ENCODE data around the gene C5orf58. TPM values are rescaled to one million over a fixed set of nuclear protein-coding genes. Genes with fewer than 3 reads are reported as not detected.
A peak's percentile ranks its signal among the peaks of the same experiment; 100 is the strongest.

Gene C5orf58
- total and polyA plus RNA-seq, 10 of the 15 experiments (the other 5 are each of a cell fraction or from before 2014, with no cell fraction given): 0.13 to 0.27 (median 0.26) TPM; not detected in 7

GRCh38 chr5:170286386-170286925 is 53.7 kb downstream of the C5orf58 start (continued):
- TF ChIP-seq IKZF1 (conservative IDR thresholded peaks at IDR 0.05) (no peak), NFXL1 (IDR thresholded peaks at IDR 0.05; ENCODE audit: borderline replicate concordance) (no peak)

- in situ Hi-C loops (cut with MboI) (no loop called here), intact Hi-C loops (cut with micrococcal nuclease; ENCODE audit: unreplicated experiment) (no loop called here)
- Histone ChIP-seq H3K9ac (ENCODE audit: control insufficient read depth, insufficient read depth, low read length) (no peak overlapping the region), H3K9me3 (replicated peaks; ENCODE audit: control insufficient read depth, insufficient read depth, low read length) (peaks cover 11% of the 10 kb centered on the region), H3K4me3 (no peak overlapping the region), H3K27ac (ENCODE audit: control insufficient read depth, insufficient read depth) (no peak overlapping the region), H3K27me3 (replicated peaks in 1 of 2; ENCODE audit: control insufficient read depth in 2 of 2, insufficient read depth in 2 of 2, low read length in 1 of 2) (no peaks in the 10 kb centered on the region), H3K79me2 (ENCODE audit: control insufficient read depth, insufficient read depth, low read length) (no peaks in the 10 kb centered on the region), H3K4me2 (ENCODE audit: control insufficient read depth, insufficient read depth) (no peak overlapping the region), H4K20me1 (ENCODE audit: control insufficient read depth, insufficient read depth) (no peaks in the 10 kb centered on the region), H2AFZ (ENCODE audit: control insufficient read depth, low read depth, low read length) (no peak overlapping the region), H3K36me3 (ENCODE audit: control insufficient read depth in 2 of 2, insufficient read depth in 2 of 2, low read length in 1 of 2) (peaks cover 11 to 16% of the 10 kb centered on the region in 2 experiments; a peak in 3 of 4 replicates), H3K4me1 (ENCODE audit: control insufficient read depth, insufficient read depth, low read length) (no peaks in the 10 kb centered on the region)
- BruUV-seq (replicated peaks): no TSS peak
- FAIRE-seq: no peak
- ChIA-PET CTCF (interaction anchor here (1.1 to 1.6 kb wide), 4 partner anchors 9 to 124 kb away, joined by 3 to 4 read pairs (median 3); no protein-coding TSS in a partner anchor), POLR2A (interaction anchor here (0.6 kb wide), 1 partner anchor 9 kb away, joined by 4 read pairs; no protein-coding TSS in a partner anchor), RAD21 (ENCODE audit: unreplicated experiment) (interaction anchor here (1.8 kb wide), 1 partner anchor 10 kb away, joined by 4 read pairs; the partner anchor contains the start of gene LCP2), SMC1A (ENCODE audit: uncharacterized antibody, unreplicated experiment) (interaction anchor here (0.9 to 23.0 kb wide), 5 partner anchors 9 to 52 kb away, joined by 3 to 451 read pairs (median 6); partner anchors contain the start of gene LCP2)
- no peak for TF ChIP-seq NFYA (IDR thresholded peaks at IDR 0.05; ENCODE audit: borderline replicate concordance, low read depth, low read length)
- TF ChIP-seq SPI1 (IDR thresholded peaks at IDR 0.05; ENCODE audit: borderline replicate concordance, insufficient read depth, low read depth, low read length): peak; percentile 20; the same call in 1 of the 2 replicates
- no peak for DNase-seq (ENCODE audit: low read depth, low spot score)
- ATAC-seq: no peak
- 91% methylated on average over 1 of the region's 1 CpG for WGBS (ENCODE audit: insufficient coverage, insufficient replicate concordance, low lambda C conversion rate, missing lambda C conversion rate)
Observed at GRCh38 chr5:170287532-170287931, 54.7 kb downstream of the C5orf58 start.

All from GM12878 (cell line).